Measurements from ENCODE around the gene TEKT2.
A peak's percentile ranks its signal among the peaks of the same experiment; 100 is the strongest.

TEKT2 gene

DNA sequence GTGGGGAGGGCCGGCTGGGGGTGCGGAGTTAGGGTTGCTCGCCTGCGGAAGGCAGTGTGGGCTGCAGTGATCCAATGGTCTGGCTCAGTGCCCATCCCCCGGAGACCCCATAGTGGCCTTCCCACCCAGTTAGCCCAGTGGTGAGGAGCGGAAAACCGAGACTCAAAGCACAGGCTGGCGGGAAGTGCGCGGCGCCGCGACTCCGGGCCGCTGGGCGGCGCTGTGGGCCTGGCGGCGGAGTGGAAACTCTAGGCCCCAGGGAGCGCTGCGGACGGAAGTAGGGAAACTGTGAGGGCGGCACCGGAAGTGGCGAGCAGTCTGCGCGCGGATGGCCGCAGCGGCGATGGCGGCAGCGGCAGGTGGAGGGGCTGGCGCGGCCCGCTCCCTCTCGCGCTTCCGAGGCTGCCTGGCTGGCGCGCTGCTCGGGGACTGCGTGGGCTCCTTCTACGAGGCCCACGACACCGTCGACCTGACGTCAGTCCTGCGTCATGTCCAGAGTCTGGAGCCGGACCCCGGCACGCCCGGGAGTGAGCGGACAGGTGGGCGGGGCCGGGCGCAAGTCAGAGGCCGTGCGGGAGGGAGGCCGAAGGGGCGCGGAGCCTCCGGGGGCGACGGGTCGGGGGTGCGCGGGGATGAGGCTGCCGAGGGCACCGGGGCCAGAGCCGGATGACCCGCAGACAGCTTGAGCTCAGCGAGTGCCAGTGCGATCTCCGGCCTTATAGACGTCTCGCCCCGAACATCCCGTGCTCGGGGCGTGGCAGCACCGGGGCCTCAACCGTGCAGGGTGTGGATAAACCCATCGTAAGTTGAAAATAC, 4.9 kb downstream of the TEKT2 start, which contains the start of gene ADPRS:
Gene ADPRS (plus strand): TSS at position 316 of the 816 bp plus-strand sequence. CDS start 13 bp downstream, at position 329.
- H3K9me3 ChIP-seq (ENCODE audit: control insufficient read depth, insufficient read depth, low read length): no peaks in the 10 kb centered on the region
- H3K4me1 ChIP-seq (ENCODE audit: control insufficient read depth, insufficient read depth, low read length): no peaks in the 10 kb centered on the region
- peaks cover 6% of the 10 kb centered on the region for H3K27me3 ChIP-seq (ENCODE audit: control insufficient read depth, insufficient read depth, low read length)
- peaks cover 21% of the 10 kb centered on the region for H3K36me3 ChIP-seq (ENCODE audit: control insufficient read depth, insufficient read depth, low read length)
- H3K4me3 ChIP-seq (ENCODE audit: low read depth, low read length): peak within 1 kb of the TSS; percentile 95
- H3K9ac ChIP-seq (ENCODE audit: low read depth, low read length): peak within 1 kb of the TSS; percentile 66

- Histone ChIP-seq H3K9ac (ENCODE audit: low read depth, low read length) (peak overlapping the region; percentile 66), H3K4me1 (ENCODE audit: control insufficient read depth, insufficient read depth, low read length) (no peaks in the 10 kb centered on the region), H3K36me3 (ENCODE audit: control insufficient read depth, insufficient read depth, low read length) (peaks cover 29% of the 10 kb centered on the region), H3K4me3 (ENCODE audit: low read depth, low read length) (peak overlapping the region; percentile 95), H3K9me3 (ENCODE audit: control insufficient read depth, insufficient read depth, low read length) (no peaks in the 10 kb centered on the region), H3K27me3 (ENCODE audit: control insufficient read depth, insufficient read depth, low read length) (peaks cover 6% of the 10 kb centered on the region)
Measured at GRCh38 chr1:36089393-36090121, 5.7 kb downstream of the TEKT2 start.

DNA sequence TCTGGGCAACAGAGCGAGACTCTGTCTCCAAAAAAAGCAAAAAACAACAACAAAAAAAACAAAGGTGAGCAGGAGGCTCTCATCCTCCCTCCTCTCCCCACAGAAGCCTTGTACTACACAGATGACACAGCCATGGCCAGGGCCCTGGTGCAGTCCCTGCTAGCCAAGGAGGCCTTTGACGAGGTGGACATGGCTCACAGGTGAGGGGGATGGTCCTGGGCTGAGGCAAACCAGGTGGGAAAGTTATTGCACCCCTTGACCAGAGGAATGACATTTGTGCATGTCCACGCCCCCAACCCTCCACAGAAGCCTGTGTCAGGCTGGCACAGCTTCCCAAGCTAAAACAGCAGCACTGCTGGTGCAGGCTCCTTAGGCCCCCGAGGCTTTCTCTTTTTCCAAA, 7.2 kb downstream of the TEKT2 start:
- H3K9me3 ChIP-seq (ENCODE audit: control insufficient read depth, insufficient read depth, low read length): no peaks in the 10 kb centered on the region
- no peaks in the 10 kb centered on the region for H3K27me3 ChIP-seq (ENCODE audit: control insufficient read depth, insufficient read depth, low read length)
- H3K4me3 ChIP-seq (ENCODE audit: low read depth, low read length): no peak overlapping the region
- peaks cover 34% of the 10 kb centered on the region for H3K36me3 ChIP-seq (ENCODE audit: control insufficient read depth, insufficient read depth, low read length)
- no peak overlapping the region for H3K9ac ChIP-seq (ENCODE audit: low read depth, low read length)
- H3K4me1 ChIP-seq (ENCODE audit: control insufficient read depth, insufficient read depth, low read length): no peaks in the 10 kb centered on the region

DNA sequence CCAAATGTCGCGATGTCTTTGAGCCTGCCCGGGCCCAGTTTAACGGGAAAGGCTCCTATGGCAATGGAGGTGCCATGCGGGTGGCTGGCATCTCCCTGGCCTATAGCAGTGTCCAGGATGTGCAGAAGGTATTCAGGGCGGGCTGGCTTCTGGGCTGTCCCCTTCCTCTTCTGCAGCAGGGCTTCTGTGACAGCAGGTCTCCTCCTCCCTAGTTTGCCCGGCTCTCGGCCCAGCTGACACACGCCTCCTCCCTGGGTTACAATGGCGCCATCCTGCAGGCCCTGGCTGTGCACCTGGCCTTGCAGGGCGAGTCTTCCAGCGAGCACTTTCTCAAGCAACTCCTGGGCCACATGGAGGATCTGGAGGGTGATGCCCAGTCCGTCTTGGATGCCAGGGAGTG, 7.8 kb downstream of the TEKT2 start:
- no peaks in the 10 kb centered on the region for H3K9me3 ChIP-seq (ENCODE audit: control insufficient read depth, insufficient read depth, low read length)
- no peak overlapping the region for H3K9ac ChIP-seq (ENCODE audit: low read depth, low read length)
- H3K27me3 ChIP-seq (ENCODE audit: control insufficient read depth, insufficient read depth, low read length): no peaks in the 10 kb centered on the region
- no peak overlapping the region for H3K4me3 ChIP-seq (ENCODE audit: low read depth, low read length)
- no peaks in the 10 kb centered on the region for H3K4me1 ChIP-seq (ENCODE audit: control insufficient read depth, insufficient read depth, low read length)
- peaks cover 34% of the 10 kb centered on the region for H3K36me3 ChIP-seq (ENCODE audit: control insufficient read depth, insufficient read depth, low read length)

- Histone ChIP-seq H3K36me3 (ENCODE audit: control insufficient read depth, insufficient read depth, low read length) (peaks cover 34% of the 10 kb centered on the region), H3K9ac (ENCODE audit: low read depth, low read length) (no peak overlapping the region)
Measured at GRCh38 chr1:36092166-36092797, 8.4 kb downstream of the TEKT2 start.

GRCh38 chr1:36092798-36093185, 8.9 kb downstream of the TEKT2 start:
- Histone ChIP-seq H3K27me3 (ENCODE audit: control insufficient read depth, insufficient read depth, low read length) (no peaks in the 10 kb centered on the region), H3K36me3 (ENCODE audit: control insufficient read depth, insufficient read depth, low read length) (peaks cover 34% of the 10 kb centered on the region), H3K4me1 (ENCODE audit: control insufficient read depth, insufficient read depth, low read length) (no peaks in the 10 kb centered on the region), H3K9me3 (ENCODE audit: control insufficient read depth, insufficient read depth, low read length) (no peaks in the 10 kb centered on the region), H3K4me3 (ENCODE audit: low read depth, low read length) (no peak overlapping the region), H3K9ac (ENCODE audit: low read depth, low read length) (no peak overlapping the region)

More at GRCh38 chr1:36092166-36092797, 8.4 kb downstream of the TEKT2 start:
- no peaks in the 10 kb centered on the region for H3K4me1 ChIP-seq (ENCODE audit: control insufficient read depth, insufficient read depth, low read length)
- no peaks in the 10 kb centered on the region for H3K9me3 ChIP-seq (ENCODE audit: control insufficient read depth, insufficient read depth, low read length)
- no peaks in the 10 kb centered on the region for H3K27me3 ChIP-seq (ENCODE audit: control insufficient read depth, insufficient read depth, low read length)
- no peak overlapping the region for H3K4me3 ChIP-seq (ENCODE audit: low read depth, low read length)

GRCh38 chr1:36093226-36093625, 9.3 kb downstream of the TEKT2 start:
- H3K36me3 ChIP-seq (ENCODE audit: control insufficient read depth, insufficient read depth, low read length): peaks cover 34% of the 10 kb centered on the region
- H3K4me3 ChIP-seq (ENCODE audit: low read depth, low read length): no peak overlapping the region
- no peaks in the 10 kb centered on the region for H3K4me1 ChIP-seq (ENCODE audit: control insufficient read depth, insufficient read depth, low read length)
- H3K9ac ChIP-seq (ENCODE audit: low read depth, low read length): no peak overlapping the region
- H3K27me3 ChIP-seq (ENCODE audit: control insufficient read depth, insufficient read depth, low read length): no peaks in the 10 kb centered on the region
- H3K9me3 ChIP-seq (ENCODE audit: control insufficient read depth, insufficient read depth, low read length): no peaks in the 10 kb centered on the region

DNA sequence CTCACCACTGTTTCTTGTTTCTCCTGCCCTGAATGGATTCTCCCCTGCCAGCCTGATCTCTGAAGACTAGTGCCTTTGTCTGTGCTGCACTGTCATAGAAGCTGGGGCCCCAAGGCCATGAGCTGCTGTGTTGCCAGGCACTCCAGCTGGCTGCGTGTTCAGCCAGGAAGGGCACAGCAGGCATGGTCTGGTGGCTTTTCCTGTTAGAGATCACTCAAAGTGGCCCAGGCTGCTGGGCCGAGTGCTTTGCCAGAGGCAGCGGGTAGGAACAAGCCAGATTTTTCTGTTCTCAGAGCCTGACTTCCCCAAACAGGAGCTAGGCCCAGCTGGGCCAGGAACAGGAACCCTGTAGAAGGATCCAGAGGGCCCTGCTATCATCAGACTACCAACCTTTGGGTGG, 10.0 kb downstream of the TEKT2 start:
- H3K4me3 ChIP-seq (ENCODE audit: low read depth, low read length): no peak overlapping the region
- no peaks in the 10 kb centered on the region for H3K27me3 ChIP-seq (ENCODE audit: control insufficient read depth, insufficient read depth, low read length)
- peaks cover 34% of the 10 kb centered on the region for H3K36me3 ChIP-seq (ENCODE audit: control insufficient read depth, insufficient read depth, low read length)
- no peak overlapping the region for H3K9ac ChIP-seq (ENCODE audit: low read depth, low read length)
- no peaks in the 10 kb centered on the region for H3K9me3 ChIP-seq (ENCODE audit: control insufficient read depth, insufficient read depth, low read length)
- no peaks in the 10 kb centered on the region for H3K4me1 ChIP-seq (ENCODE audit: control insufficient read depth, insufficient read depth, low read length)

- peaks cover 34% of the 10 kb centered on the region for H3K36me3 ChIP-seq (ENCODE audit: control insufficient read depth, insufficient read depth, low read length)
- no peak overlapping the region for H3K9ac ChIP-seq (ENCODE audit: low read depth, low read length)
- no peak overlapping the region for H3K4me3 ChIP-seq (ENCODE audit: low read depth, low read length)
- no peaks in the 10 kb centered on the region for H3K9me3 ChIP-seq (ENCODE audit: control insufficient read depth, insufficient read depth, low read length)
- no peaks in the 10 kb centered on the region for H3K4me1 ChIP-seq (ENCODE audit: control insufficient read depth, insufficient read depth, low read length)
- H3K27me3 ChIP-seq (ENCODE audit: control insufficient read depth, insufficient read depth, low read length): no peaks in the 10 kb centered on the region
Measured at GRCh38 chr1:36094621-36095061, 10.7 kb downstream of the TEKT2 start.

GRCh38 chr1:36095760-36096405, 12.0 kb downstream of the TEKT2 start:
- Histone ChIP-seq H3K4me1 (ENCODE audit: control insufficient read depth, insufficient read depth, low read length) (no peaks in the 10 kb centered on the region), H3K4me3 (ENCODE audit: low read depth, low read length) (no peak overlapping the region), H3K36me3 (ENCODE audit: control insufficient read depth, insufficient read depth, low read length) (peaks cover 34% of the 10 kb centered on the region), H3K9me3 (ENCODE audit: control insufficient read depth, insufficient read depth, low read length) (no peaks in the 10 kb centered on the region), H3K9ac (ENCODE audit: low read depth, low read length) (no peak overlapping the region), H3K27me3 (ENCODE audit: control insufficient read depth, insufficient read depth, low read length) (no peaks in the 10 kb centered on the region)

Data from iPS-15b (cell line).